HG02571 (cell line): ENCODE measurements around the gene FTCD.
"Not testable (repeated sequence)": the region's sequence is repeated elsewhere in the genome, so short reads cannot be mapped to it uniquely, and the experiment has no call there.

Experiments used
- ATAC-seq: cut with Tn5 transposase; IDR thresholded peaks from one replicate; pipeline ENCODE4 v1.9.1; 2021; ENCODE audit warnings: mild to moderate bottlenecking, moderate library complexity; ENCODE audit not compliant: unreplicated experiment

Gene FTCD

GRCh38 chr21:46188226-46189212, 33.1 kb upstream of the FTCD start:
- no peak for ATAC-seq

GRCh38 chr21:46187814-46188213, 32.4 kb upstream of the FTCD start:
- no peak for ATAC-seq

- no peak for ATAC-seq
These were observed 31.9 kb upstream of the FTCD start for GRCh38 chr21:46187261-46187660.

GRCh38 chr21:46185716-46186115, 30.3 kb upstream of the FTCD start:
- no peak for ATAC-seq

- ATAC-seq, result no peak
These were observed 29.5 kb upstream of the FTCD start for GRCh38 chr21:46184625-46185555.

- ATAC-seq, result no peak
These were observed 28.7 kb upstream of the FTCD start, which contains the start of gene SPATC1L for GRCh38 chr21:46183910-46184624. SPATC1L (minus strand) TSS chr21:46184459; CDS start chr21:46182816, 1,643 bp downstream.

GRCh38 chr21:46183337-46183909, 28.0 kb upstream of the FTCD start:
- ATAC-seq, result not testable (repeated sequence)

- no peak for ATAC-seq
These were observed 27.4 kb upstream of the FTCD start for GRCh38 chr21:46182548-46183336.

- no peak for ATAC-seq
These were observed 26.7 kb upstream of the FTCD start for GRCh38 chr21:46181953-46182547.

- ATAC-seq, result no peak
These were observed 26.1 kb upstream of the FTCD start for GRCh38 chr21:46181436-46181835.

GRCh38 chr21:46180778-46181391, 25.5 kb upstream of the FTCD start:
- ATAC-seq, result no peak

GRCh38 chr21:46180079-46180722, 24.8 kb upstream of the FTCD start:
- no peak for ATAC-seq

- no peak for ATAC-seq
These were observed 24.3 kb upstream of the FTCD start for GRCh38 chr21:46179708-46180078.

- no peak for ATAC-seq
These were observed 23.6 kb upstream of the FTCD start for GRCh38 chr21:46178961-46179360.

GRCh38 chr21:46176443-46177129, 21.2 kb upstream of the FTCD start:
- not testable (repeated sequence) for ATAC-seq

GRCh38 chr21:46173573-46173972, 18.2 kb upstream of the FTCD start:
- ATAC-seq, result no peak

- no peak for ATAC-seq
These were observed 17.6 kb upstream of the FTCD start for GRCh38 chr21:46172863-46173528.
